Adrenal gland (tissue), 5 donors: Measurements from ENCODE around the gene MTARC2.

Experiments
- POLR2A ChIP-seq, 2 donors: fragments of 450-650 bp; IDR thresholded peaks; one replicate each; pipeline ENCODE4 v1.6.1; 2017; ENCODE audit warnings: antibody characterized with exemption in 2 of 2, mild to moderate bottlenecking in 2 of 2, moderate library complexity in 1 of 2
- TF ChIP-seq, protein P1 (sequence below), 6 experiments: fragments of 450-650 bp in 4 of 6; fragments of 200-600 bp in 2 of 6; sonication (generic) in 1 of 6; IDR thresholded peaks; 1 replicate in 5 of 6; 2 replicates in 1 of 6; pipeline versions ENCODE4 v1.5.1 to v1.8.0; 2016 to 2021; ENCODE audit warnings: antibody characterized with exemption in 6 of 6, mild to moderate bottlenecking in 2 of 6, moderate library complexity in 1 of 6
- donor health status: DM: no; HTN: no; CAD: no.

DNA sequence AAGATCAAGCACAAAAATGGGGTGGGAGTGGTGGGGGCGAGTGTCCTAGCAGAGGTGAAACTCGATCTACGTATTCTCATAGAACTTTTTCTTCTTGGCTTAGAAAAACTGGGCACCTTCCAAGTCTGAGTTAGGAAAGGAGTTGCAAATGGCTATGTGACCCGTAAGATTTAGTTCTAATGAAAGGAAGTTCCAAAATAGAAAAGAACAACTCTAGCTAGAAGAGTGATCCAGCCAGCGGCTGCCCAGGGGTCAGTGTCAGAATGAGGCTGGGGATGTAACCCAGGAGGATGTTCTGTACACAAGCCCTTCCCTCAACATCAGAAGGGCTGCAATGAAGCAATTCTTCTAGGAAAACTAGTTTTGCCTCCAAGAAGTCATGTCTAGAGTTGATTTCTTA, 43.8 kb downstream of the MTARC2 start:
- TF ChIP-seq, protein P1, sequence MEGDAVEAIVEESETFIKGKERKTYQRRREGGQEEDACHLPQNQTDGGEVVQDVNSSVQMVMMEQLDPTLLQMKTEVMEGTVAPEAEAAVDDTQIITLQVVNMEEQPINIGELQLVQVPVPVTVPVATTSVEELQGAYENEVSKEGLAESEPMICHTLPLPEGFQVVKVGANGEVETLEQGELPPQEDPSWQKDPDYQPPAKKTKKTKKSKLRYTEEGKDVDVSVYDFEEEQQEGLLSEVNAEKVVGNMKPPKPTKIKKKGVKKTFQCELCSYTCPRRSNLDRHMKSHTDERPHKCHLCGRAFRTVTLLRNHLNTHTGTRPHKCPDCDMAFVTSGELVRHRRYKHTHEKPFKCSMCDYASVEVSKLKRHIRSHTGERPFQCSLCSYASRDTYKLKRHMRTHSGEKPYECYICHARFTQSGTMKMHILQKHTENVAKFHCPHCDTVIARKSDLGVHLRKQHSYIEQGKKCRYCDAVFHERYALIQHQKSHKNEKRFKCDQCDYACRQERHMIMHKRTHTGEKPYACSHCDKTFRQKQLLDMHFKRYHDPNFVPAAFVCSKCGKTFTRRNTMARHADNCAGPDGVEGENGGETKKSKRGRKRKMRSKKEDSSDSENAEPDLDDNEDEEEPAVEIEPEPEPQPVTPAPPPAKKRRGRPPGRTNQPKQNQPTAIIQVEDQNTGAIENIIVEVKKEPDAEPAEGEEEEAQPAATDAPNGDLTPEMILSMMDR (IDR thresholded peaks at IDR 0.05), result no peak
- TF ChIP-seq POLR2A (IDR thresholded peaks at IDR 0.05), result no peak
